Right renal pelvis (tissue), 4 donors: ENCODE results near the gene KCNJ3. TPM values are rescaled to one million over a fixed set of nuclear protein-coding genes. Genes with fewer than 3 reads are reported as not detected.
"Not testable (repeated sequence)": the region's sequence is repeated elsewhere in the genome, so short reads cannot be mapped to it uniquely, and the experiment has no call there.

Experiments
- DNase-seq, 4 donors: peaks; one replicate each; pipeline ENCODE4 v3.0.0-alpha.2; 2013; ENCODE audit warnings: low read depth in 4 of 4, low spot score in 3 of 4, missing footprints in 1 of 4
- polyA plus RNA-seq, 4 donors: library from polyadenylated mRNA; unstranded; fragments of 120-200 nt; gene quantifications; one replicate each; pipeline ENCODE4 v1.2.1, GENCODE V29; 2013; ENCODE audit not compliant: insufficient read length in 4 of 4

KCNJ3 gene
- polyA plus RNA-seq, 4 donors = 5.9 to 8.6 (median 7.8) TPM

DNA sequence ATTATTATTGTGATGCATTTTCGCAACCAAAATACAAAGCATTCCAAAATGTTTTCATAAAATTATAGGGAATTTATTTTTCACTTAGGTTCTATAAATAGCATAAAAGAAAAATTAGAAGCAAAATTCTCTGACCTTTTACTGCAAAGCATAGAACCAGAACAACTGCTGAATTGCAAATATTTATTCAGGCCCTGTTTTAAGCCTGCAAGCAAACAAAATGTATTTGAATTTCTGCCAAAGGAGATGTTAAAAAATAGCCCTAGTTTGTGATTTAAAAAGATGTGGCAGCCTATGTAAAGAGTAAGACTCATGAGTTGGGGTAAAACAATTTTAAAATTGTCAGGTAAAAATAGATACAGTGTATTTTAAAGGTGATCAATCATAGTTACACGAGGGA lies 138.1 kb downstream of the KCNJ3 start:
- no peak for DNase-seq

DNA sequence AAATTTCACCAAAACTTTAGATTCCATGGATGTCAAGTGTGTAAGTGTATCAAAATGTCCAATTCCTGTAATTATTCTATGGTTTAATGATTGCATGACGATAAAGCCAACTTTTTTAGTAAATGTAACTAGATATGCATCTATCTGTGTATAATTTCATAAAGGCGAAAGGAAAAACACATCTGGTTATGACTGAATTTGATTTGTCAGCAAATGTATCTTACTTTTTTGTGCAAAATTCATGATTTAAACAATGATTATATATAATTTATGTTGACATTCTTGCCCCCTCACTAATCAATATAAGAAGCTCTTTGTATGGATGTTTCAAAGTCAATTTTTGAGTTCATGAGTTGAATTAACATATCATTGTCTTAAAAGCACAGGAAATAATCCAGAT lies 138.5 kb downstream of the KCNJ3 start:
- no peak for DNase-seq

DNA sequence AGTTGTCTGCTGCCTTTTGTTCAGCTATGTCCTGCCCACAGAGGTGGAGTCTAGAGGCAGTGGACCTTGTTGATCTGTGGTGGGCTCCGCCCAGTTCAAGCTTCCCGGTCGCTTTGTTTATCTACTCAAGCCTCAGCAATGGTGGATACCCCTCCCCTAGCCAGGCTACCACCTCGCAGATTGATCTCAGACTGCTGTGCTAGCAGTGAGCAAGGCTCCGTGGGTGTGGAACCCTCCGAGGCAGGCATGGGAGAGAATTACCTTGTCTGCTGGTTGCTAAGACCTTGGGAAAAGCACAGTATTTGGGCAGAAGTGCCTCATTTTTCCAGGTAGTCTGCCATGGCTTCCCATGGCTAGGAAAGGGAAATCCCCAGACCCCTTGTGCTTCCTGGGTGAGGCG lies 146.0 kb downstream of the KCNJ3 start:
- DNase-seq = no peak

GRCh38 chr2:154846842-154847241 lies 148.3 kb downstream of the KCNJ3 start:
- DNase-seq = no peak

DNA sequence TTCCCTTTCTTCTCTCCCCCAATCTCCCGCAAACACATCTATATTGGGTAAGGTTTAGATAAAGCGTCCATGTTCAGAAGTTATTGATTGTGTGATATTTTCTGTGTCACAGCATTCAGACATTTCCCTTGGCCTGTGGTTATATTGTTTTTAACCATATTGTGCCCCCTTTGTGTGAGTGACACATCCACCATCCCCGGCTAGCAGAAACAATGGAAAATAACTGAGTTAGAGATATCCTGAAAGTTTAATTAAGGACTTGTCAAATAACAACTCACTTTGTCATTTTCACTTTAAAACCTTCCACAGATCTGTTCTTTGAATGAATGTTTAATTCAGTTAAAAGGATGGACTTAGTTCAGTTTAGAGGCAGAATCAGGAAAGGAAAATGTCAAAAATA lies 151.0 kb downstream of the KCNJ3 start:
- no peak for DNase-seq

DNA sequence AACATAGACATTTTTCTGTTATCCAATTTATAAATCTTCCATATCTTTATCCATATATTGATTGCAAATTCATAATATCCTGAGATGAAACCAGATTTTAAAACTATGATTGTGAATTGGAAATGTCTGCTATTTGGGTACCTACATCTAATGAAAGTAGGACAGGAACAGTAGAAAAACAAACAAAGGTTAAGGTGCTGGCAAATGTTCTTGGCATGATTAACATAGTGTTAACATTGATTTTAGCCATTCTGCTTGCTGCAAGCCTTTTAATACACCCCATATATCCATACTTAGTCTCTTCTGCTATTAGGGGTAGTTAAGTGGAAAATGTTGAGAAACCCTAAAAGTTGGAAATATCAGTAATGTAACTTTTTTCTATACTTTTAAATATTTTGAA lies 152.0 kb downstream of the KCNJ3 start:
- no peak for DNase-seq

DNA sequence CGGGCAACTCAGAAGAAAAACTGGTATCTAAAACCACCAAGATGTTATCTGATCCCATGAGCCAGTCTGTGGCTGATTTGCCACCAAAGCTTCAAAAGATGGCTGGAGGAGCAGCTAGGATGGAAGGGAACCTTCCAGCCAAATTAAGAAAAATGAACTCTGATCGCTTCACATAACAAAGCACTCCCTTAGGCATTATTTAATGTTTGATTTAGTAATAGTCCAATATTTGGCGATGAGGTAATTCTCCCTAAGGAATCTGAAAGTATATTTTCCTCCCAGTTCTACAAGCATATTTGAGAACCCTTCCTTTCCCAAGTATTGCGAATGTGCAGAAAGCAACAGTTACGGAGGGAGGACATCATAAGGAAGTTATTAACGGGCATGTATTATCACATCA lies 156.6 kb downstream of the KCNJ3 start:
- no peak for DNase-seq

GRCh38 chr2:154867151-154867550 lies 168.7 kb downstream of the KCNJ3 start:
- DNase-seq = not testable (repeated sequence)

GRCh38 chr2:154875999-154876398 lies 177.5 kb downstream of the KCNJ3 start:
- DNase-seq = no peak

DNA sequence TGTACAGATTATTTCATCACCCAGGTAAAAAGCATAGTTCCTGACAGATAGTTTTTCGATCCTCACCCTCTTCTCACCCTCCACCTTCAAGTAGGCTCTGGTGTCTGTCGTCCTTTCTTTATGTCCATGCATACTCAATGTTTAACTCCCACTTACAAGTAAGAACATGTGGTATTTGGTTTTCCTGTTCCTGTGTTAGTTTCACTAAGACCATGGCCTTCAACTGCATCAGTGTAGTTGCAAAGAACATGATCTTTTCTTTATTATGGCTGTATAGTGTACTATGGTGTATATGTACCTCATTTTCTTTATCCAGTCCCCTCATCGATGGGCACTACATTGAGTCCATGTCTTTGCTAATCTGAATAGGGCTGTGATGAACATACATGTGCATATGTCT lies 184.2 kb downstream of the KCNJ3 start:
- DNase-seq = no peak

DNA sequence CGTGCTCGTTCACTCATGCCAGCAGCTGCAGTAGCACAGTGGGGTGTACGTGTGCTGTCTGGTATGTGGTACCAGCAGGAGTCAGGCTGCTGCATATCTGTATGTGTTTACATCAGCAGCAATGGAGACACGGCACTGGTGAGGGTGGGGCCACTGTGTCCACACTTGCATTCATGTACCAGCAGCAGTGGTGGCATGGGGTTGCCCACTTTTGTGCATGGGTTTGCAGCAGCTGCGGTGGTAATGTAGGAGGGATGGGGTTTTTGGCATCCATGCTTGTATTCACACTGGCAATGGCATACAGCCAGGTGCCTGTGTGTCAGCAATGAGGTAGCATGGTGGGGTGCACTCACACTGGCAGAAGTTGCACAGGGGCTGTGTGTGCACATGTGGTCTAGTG lies 187.8 kb downstream of the KCNJ3 start:
- DNase-seq = no peak

DNA sequence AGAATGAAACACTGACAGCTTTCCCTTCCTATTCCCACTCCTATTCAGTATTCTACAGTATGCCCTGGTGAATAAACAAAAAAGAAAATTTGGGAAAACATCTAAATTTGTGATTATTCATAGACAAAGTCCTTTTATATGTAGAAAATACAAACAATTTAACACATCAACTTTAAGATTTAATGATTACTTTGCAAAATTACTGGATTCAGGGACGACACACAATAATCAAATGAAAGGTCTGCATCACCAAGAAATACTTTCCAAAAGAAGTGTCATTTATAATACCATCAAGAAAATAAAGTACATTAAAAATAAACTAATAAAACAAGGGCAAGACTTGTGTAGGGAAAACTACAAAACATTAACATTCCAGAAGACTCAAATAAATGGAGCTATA lies 199.8 kb downstream of the KCNJ3 start:
- DNase-seq = no peak

- DNase-seq = no peak
These were observed 202.6 kb downstream of the KCNJ3 start for GRCh38 chr2:154901063-154901462.
